Bronchial epithelial cell (primary cell): ENCODE data around the gene ANKRD11. TPM values are rescaled to one million over a fixed set of nuclear protein-coding genes. Genes with fewer than 3 reads are reported as not detected.

ENCODE experiments used
- DNase-seq: peaks from one replicate; pipeline ENCODE4 v3.0.0-alpha.2; 2010; ENCODE audit warnings: low read depth
- FAIRE-seq: peaks from 2 replicates; lab custom pipeline; 2011; peaks lifted over from hg19 to GRCh38; lab: Jason Lieb, UNC
- H3K27me3 ChIP-seq: 2 replicates; pipeline ENCODE4 v1.5.1; 2011; ENCODE audit warnings: low read length; ENCODE audit not compliant: control insufficient read depth, insufficient read depth
- H3K36me3 ChIP-seq: 2 replicates; pipeline ENCODE4 v1.5.1; 2011; ENCODE audit warnings: low read length; ENCODE audit not compliant: control insufficient read depth, insufficient read depth
- H3K4me3 ChIP-seq: 2 replicates; pipeline ENCODE4 v1.5.1; 2011; ENCODE audit warnings: mild to moderate bottlenecking, low read depth, low read length, control low read depth
- CTCF ChIP-seq: IDR thresholded peaks from 2 replicates; pipeline ENCODE4 v1.5.1; 2011; ENCODE audit warnings: mild to moderate bottlenecking, moderate library complexity, low read length, control low read depth, inconsistent platforms; ENCODE audit not compliant: insufficient read depth, severe bottlenecking
- total RNA-seq: library from RNA; depleted of rRNA; stranded (reverse); fragments of >200 nt; gene quantifications from 2 replicates; pipeline ENCODE4 v1.2.1, GENCODE V29; 2014

Gene ANKRD11
- total RNA-seq, 1 donor from 2014 or later: 64.5 TPM

GRCh38 chr16:89314854-89315253 is 175.5 kb downstream of the ANKRD11 start:
- H3K36me3 ChIP-seq: peaks cover 28% of the 10 kb centered on the region
- no peak for FAIRE-seq
- no peak for TF ChIP-seq CTCF
- no peak overlapping the region for H3K4me3 ChIP-seq
- no peak for DNase-seq
- H3K27me3 ChIP-seq: no peaks in the 10 kb centered on the region

- no peak for TF ChIP-seq CTCF
- H3K36me3 ChIP-seq: peaks cover 24% of the 10 kb centered on the region
- no peak overlapping the region for H3K4me3 ChIP-seq
- DNase-seq (no peak), FAIRE-seq (no peak)
- H3K27me3 ChIP-seq: no peaks in the 10 kb centered on the region
Measured at GRCh38 chr16:89314357-89314756, 176.0 kb downstream of the ANKRD11 start.

- no peak overlapping the region for H3K4me3 ChIP-seq
- no peaks in the 10 kb centered on the region for H3K27me3 ChIP-seq
- no peak for TF ChIP-seq CTCF
- FAIRE-seq: no peak
- peaks cover 24% of the 10 kb centered on the region for H3K36me3 ChIP-seq
- DNase-seq: no peak
Measured at GRCh38 chr16:89313583-89313982, 176.8 kb downstream of the ANKRD11 start.

- DNase-seq (no peak), FAIRE-seq (no peak)
- no peaks in the 10 kb centered on the region for H3K27me3 ChIP-seq
- peaks cover 24% of the 10 kb centered on the region for H3K36me3 ChIP-seq
- H3K4me3 ChIP-seq: no peak overlapping the region
- TF ChIP-seq CTCF: no peak
Measured at GRCh38 chr16:89312598-89313299, 177.6 kb downstream of the ANKRD11 start.

- FAIRE-seq (no peak), DNase-seq (no peak)
- no peaks in the 10 kb centered on the region for H3K27me3 ChIP-seq
- no peak overlapping the region for H3K4me3 ChIP-seq
- TF ChIP-seq CTCF: no peak
- peaks cover 25% of the 10 kb centered on the region for H3K36me3 ChIP-seq
Measured at GRCh38 chr16:89312194-89312593, 178.2 kb downstream of the ANKRD11 start.

GRCh38 chr16:89311636-89312035 is 178.7 kb downstream of the ANKRD11 start:
- H3K36me3 ChIP-seq: peaks cover 22% of the 10 kb centered on the region
- no peak overlapping the region for H3K4me3 ChIP-seq
- TF ChIP-seq CTCF: no peak
- FAIRE-seq (no peak), DNase-seq (no peak)
- H3K27me3 ChIP-seq: no peaks in the 10 kb centered on the region
